IPS DF 4.7 (cell line): ENCODE data around the gene KHK.
"Not testable (repeated sequence)": the region's sequence is repeated elsewhere in the genome, so short reads cannot be mapped to it uniquely, and the experiment has no call there.

ENCODE experiments used
- DNase-seq: peaks from one replicate; pipeline ENCODE4 v3.0.0-alpha.2; 2013; ENCODE audit warnings: low spot score; ENCODE audit errors: extremely low read depth

KHK gene

GRCh38 chr2:27095745-27096651 is 9.4 kb downstream of the KHK start:
- no peak for DNase-seq

GRCh38 chr2:27096748-27097297 is 10.3 kb downstream of the KHK start:
- DNase-seq, result no peak

GRCh38 chr2:27097341-27097740 is 10.8 kb downstream of the KHK start:
- no peak for DNase-seq

- DNase-seq, result no peak
Measured at GRCh38 chr2:27099334-27099955, 12.9 kb downstream of the KHK start.

- DNase-seq, result no peak
Measured at GRCh38 chr2:27100036-27100435, 13.5 kb downstream of the KHK start.

GRCh38 chr2:27102329-27102728 is 15.8 kb downstream of the KHK start:
- DNase-seq, result no peak

GRCh38 chr2:27105981-27106380 is 19.4 kb downstream of the KHK start:
- DNase-seq, result no peak

- no peak for DNase-seq
Measured at GRCh38 chr2:27108221-27108620, 21.6 kb downstream of the KHK start.

GRCh38 chr2:27109083-27109482 is 22.5 kb downstream of the KHK start:
- no peak for DNase-seq

GRCh38 chr2:27110603-27111352 is 24.2 kb downstream of the KHK start:
- not testable (repeated sequence) for DNase-seq

- DNase-seq, result not testable (repeated sequence)
Measured at GRCh38 chr2:27111392-27112078, 25.0 kb downstream of the KHK start.

GRCh38 chr2:27115519-27115918 is 28.9 kb downstream of the KHK start:
- DNase-seq, result no peak

- no peak for DNase-seq
Measured at GRCh38 chr2:27117995-27118524, 31.5 kb downstream of the KHK start.

- DNase-seq, result no peak
Measured at GRCh38 chr2:27118525-27119329, 32.2 kb downstream of the KHK start, which contains the start of gene CGREF1. Gene CGREF1 (minus strand): TSS chr2:27119128. CDS start chr2:27104366, 14,762 bp downstream.

GRCh38 chr2:27119330-27119670 is 32.7 kb downstream of the KHK start:
- not testable (repeated sequence) for DNase-seq

GRCh38 chr2:27121906-27122305 is 35.3 kb downstream of the KHK start:
- no peak for DNase-seq

- DNase-seq, result no peak
Measured at GRCh38 chr2:27122791-27123190, 36.2 kb downstream of the KHK start.

- no peak for DNase-seq
Measured at GRCh38 chr2:27123302-27124150, 37.0 kb downstream of the KHK start, which contains the start of gene ABHD1. Gene ABHD1 (plus strand): TSS chr2:27123815. CDS start chr2:27123949, 134 bp downstream.

GRCh38 chr2:27125104-27125503 is 38.5 kb downstream of the KHK start:
- no peak for DNase-seq
